Muscle layer of colon (tissue), 2 donors: Measurements from ENCODE around the gene GAGE12G.

Source experiments
- H3K27ac ChIP-seq: one replicate; pipeline ENCODE4 v1.7.0; 2013; ENCODE audit warnings: low read depth, mild to moderate bottlenecking, low read length, moderate library complexity
- H3K27me3 ChIP-seq, 2 donors: one replicate each; pipeline ENCODE4 v1.7.0; 2013; ENCODE audit warnings: low read length in 2 of 2, mild to moderate bottlenecking in 2 of 2; ENCODE audit not compliant: insufficient read depth in 2 of 2, control insufficient read depth in 1 of 2
- H3K36me3 ChIP-seq: one replicate; pipeline ENCODE4 v1.7.0; 2013; ENCODE audit warnings: mild to moderate bottlenecking, low read length; ENCODE audit not compliant: insufficient read depth
- H3K4me1 ChIP-seq: one replicate; pipeline ENCODE4 v1.7.0; 2013; ENCODE audit warnings: mild to moderate bottlenecking, low read length; ENCODE audit not compliant: insufficient read depth
- H3K4me3 ChIP-seq, 2 donors: one replicate each; pipeline ENCODE4 v1.7.0; 2013; ENCODE audit warnings: low read length in 2 of 2, low read depth in 1 of 2, mild to moderate bottlenecking in 1 of 2, moderate library complexity in 1 of 2
- H3K9ac ChIP-seq: one replicate; pipeline ENCODE4 v1.7.0; 2013; ENCODE audit warnings: low read length
- H3K9me3 ChIP-seq: one replicate; pipeline ENCODE4 v1.7.0; 2013; ENCODE audit warnings: mild to moderate bottlenecking, low read length
- donor health status: abdominal sarcoma.
- donor health status: Adenocarcinoma of cecum.

GAGE12G gene

DNA sequence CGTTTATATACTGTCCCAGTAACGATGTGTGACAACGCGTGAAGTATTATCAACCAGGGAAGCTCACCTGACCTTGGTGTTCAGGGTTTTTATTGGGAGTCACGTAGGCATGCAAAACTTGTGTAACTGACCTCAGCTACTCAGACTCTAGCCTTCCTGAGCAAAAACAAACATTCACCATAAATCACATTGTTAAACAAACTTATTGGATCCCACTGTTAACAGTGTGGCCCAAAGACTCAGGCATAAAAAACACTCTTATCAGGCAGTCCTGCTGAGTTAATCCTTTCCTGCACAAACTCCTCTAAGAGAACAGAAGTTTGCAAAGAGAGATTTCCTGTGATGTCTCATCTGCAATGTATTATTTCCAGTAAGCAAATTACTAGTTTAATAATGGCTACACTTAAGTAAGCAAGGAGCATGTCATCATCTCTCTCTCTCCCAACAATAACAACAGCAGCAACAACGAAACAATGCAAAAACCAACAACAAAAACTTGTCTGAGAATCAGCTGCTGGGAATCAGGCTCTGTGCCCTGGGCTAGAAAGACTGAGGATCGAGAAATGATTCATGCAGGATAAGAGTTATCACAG is 40.6 kb downstream of the GAGE12G start:
- no peak overlapping the region for H3K9ac ChIP-seq
- peaks cover 0 to 4% of the 10 kb centered on the region in 2 donors for H3K27me3 ChIP-seq
- H3K27ac ChIP-seq = no peak overlapping the region
- no peaks in the 10 kb centered on the region for H3K4me1 ChIP-seq
- no peaks in the 10 kb centered on the region for H3K36me3 ChIP-seq
- no peaks in the 10 kb centered on the region for H3K9me3 ChIP-seq
- no peak overlapping the region for H3K4me3 ChIP-seq

DNA sequence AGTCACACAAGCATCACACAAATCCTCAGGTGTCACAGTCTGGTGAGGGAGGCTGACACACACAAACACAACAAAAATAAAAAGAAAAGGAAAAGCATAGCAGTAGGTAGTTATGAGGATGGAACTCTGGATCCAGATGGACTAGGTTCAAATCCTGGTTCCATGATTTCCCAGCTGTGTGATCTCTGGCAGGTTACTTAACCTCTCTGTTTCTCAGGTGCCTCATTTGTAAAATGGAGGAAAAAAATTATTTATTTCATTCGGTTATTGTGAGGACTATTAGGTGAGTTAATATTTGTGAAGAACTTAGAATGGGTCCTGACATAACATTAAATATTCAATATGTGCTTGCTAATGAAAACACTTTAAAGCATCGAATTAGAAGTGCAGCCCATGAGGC is 48.4 kb downstream of the GAGE12G start:
- Histone ChIP-seq H3K9me3 (no peaks in the 10 kb centered on the region), H3K36me3 (no peaks in the 10 kb centered on the region), H3K27me3 (no peaks in the 10 kb centered on the region), H3K9ac (no peak overlapping the region), H3K4me3 (no peak overlapping the region), H3K27ac (no peak overlapping the region), H3K4me1 (no peaks in the 10 kb centered on the region)
